RWPE1 (cell line): ENCODE measurements around the gene NCS1.

Experiments used
- CTCF ChIA-PET: fragments of 350-600 bp; sonication (Branson Sonifier 250); formaldehyde crosslinking; extraction: SDS; loops from one replicate; lab custom pipeline; 2021; lab: Yijun Ruan, JAX
- POLR2A ChIA-PET: fragments of 400-600 bp; formaldehyde crosslinking; extraction: SDS; loops from one replicate; lab custom pipeline; 2020; ENCODE audit warnings: antibody characterized with exemption; ENCODE audit not compliant: low non-redundant PET; lab: Yijun Ruan, JAX
- DNase-seq: peaks from one replicate; pipeline ENCODE4 v3.0.0; 2012; ENCODE audit warnings: low spot score
- H3K27ac ChIP-seq: fragments of 450-650 bp; 2 replicates; pipeline ENCODE4 v1.5.1; 2017
- CTCF ChIP-seq: fragments of 450-650 bp; conservative IDR thresholded peaks from 2 replicates; pipeline ENCODE4 v1.5.1; 2017; ENCODE audit warnings: low read depth, mild to moderate bottlenecking

Gene NCS1

GRCh38 chr9:130244548-130245165 is 72.5 kb downstream of the NCS1 start:
- H3K27ac ChIP-seq = no peak overlapping the region
- ChIA-PET CTCF (interaction anchor here (0.6 to 3.8 kb wide), 6 partner anchors 26 to 186 kb away, joined by 3 to 19 read pairs (median 3); no protein-coding TSS in a partner anchor), POLR2A (no interaction called here)
- no peak for DNase-seq
- TF ChIP-seq CTCF = no peak

- CTCF ChIA-PET = interaction anchor here (0.6 to 3.8 kb wide), 5 partner anchors 98 to 241 kb away, joined by 3 to 19 read pairs (median 3); no protein-coding TSS in a partner anchor
- H3K27ac ChIP-seq = no peak overlapping the region
- TF ChIP-seq CTCF = no peak
- POLR2A ChIA-PET = no interaction called here
- no peak for DNase-seq
These were observed 73.3 kb downstream of the NCS1 start for GRCh38 chr9:130245474-130245873.

- ChIA-PET POLR2A (no interaction called here), CTCF (interaction anchor here (0.6 to 0.7 kb wide), 3 partner anchors 10 to 94 kb away, joined by 3 read pairs; no protein-coding TSS in a partner anchor)
- no peak for TF ChIP-seq CTCF
- no peak overlapping the region for H3K27ac ChIP-seq
- DNase-seq = no peak
These were observed 73.9 kb downstream of the NCS1 start for GRCh38 chr9:130246126-130246525.

- no peak for DNase-seq
- ChIA-PET POLR2A (no interaction called here), CTCF (interaction anchor here (0.9 kb wide), 1 partner anchor 12 kb away, joined by 7 read pairs; no protein-coding TSS in a partner anchor)
- no peak overlapping the region for H3K27ac ChIP-seq
- TF ChIP-seq CTCF = no peak
These were observed 82.8 kb downstream of the NCS1 start for GRCh38 chr9:130254747-130255630.

- ChIA-PET POLR2A (no interaction called here), CTCF (interaction anchor here (0.9 kb wide), 1 partner anchor 13 kb away, joined by 7 read pairs; no protein-coding TSS in a partner anchor)
These were observed 83.5 kb downstream of the NCS1 start for GRCh38 chr9:130255631-130256134.

More at GRCh38 chr9:130255631-130256134, 83.5 kb downstream of the NCS1 start:
- no peak for TF ChIP-seq CTCF
- no peak overlapping the region for H3K27ac ChIP-seq
- no peak for DNase-seq
